ENCODE measurements around the gene TMEM18.

The TMEM18 gene

GRCh38 chr2:624096-624495 lies 53.1 kb downstream of the TMEM18 start:
- no peak overlapping the region for H3K27ac ChIP-seq
- DNase-seq (ENCODE audit: low read depth, low spot score), result no peak

- no peak for DNase-seq (ENCODE audit: low read depth, low spot score)
- H3K27ac ChIP-seq, result no peak overlapping the region
Measured at GRCh38 chr2:623130-623922, 53.9 kb downstream of the TMEM18 start.

- DNase-seq (ENCODE audit: low read depth, low spot score), result no peak
- no peak overlapping the region for H3K27ac ChIP-seq
Measured at GRCh38 chr2:622357-622756, 54.8 kb downstream of the TMEM18 start.

- DNase-seq (ENCODE audit: low read depth, low spot score), result no peak
- no peak overlapping the region for H3K27ac ChIP-seq
Measured at GRCh38 chr2:621303-622099, 55.7 kb downstream of the TMEM18 start.

GRCh38 chr2:620471-621302 lies 56.5 kb downstream of the TMEM18 start:
- DNase-seq (ENCODE audit: low read depth, low spot score), result no peak
- no peak overlapping the region for H3K27ac ChIP-seq

GRCh38 chr2:620004-620403 lies 57.2 kb downstream of the TMEM18 start:
- no peak overlapping the region for H3K27ac ChIP-seq
- DNase-seq (ENCODE audit: low read depth, low spot score), result no peak

- no peak for DNase-seq (ENCODE audit: low read depth, low spot score)
- no peak overlapping the region for H3K27ac ChIP-seq
Measured at GRCh38 chr2:618422-618990, 58.7 kb downstream of the TMEM18 start.

- no peak overlapping the region for H3K27ac ChIP-seq
- DNase-seq (ENCODE audit: low read depth, low spot score), result no peak
Measured at GRCh38 chr2:618005-618404, 59.2 kb downstream of the TMEM18 start.
